GM23248 (cell line): ENCODE measurements around the gene ANGPTL4. TPM values are rescaled to one million over a fixed set of nuclear protein-coding genes. Genes with fewer than 3 reads are reported as not detected.

Source experiments
- DNase-seq: peaks from one replicate; pipeline ENCODE4 v3.0.0-alpha.2; 2015
- H2AFZ ChIP-seq: fragments of 200-600 bp; sonication (generic); 2 replicates; pipeline ENCODE4 v1.6.1; 2016; ENCODE audit warnings: antibody characterized with exemption
- H3F3A ChIP-seq: fragments of 200-600 bp; sonication (generic); 2 replicates; pipeline ENCODE4 v1.6.1; 2016; ENCODE audit warnings: mild to moderate bottlenecking, antibody characterized with exemption, mixed run types; ENCODE audit not compliant: insufficient read depth
- H3K27ac ChIP-seq: fragments of 200-600 bp; sonication (generic); 2 replicates; pipeline ENCODE4 v1.5.1; 2016; ENCODE audit warnings: mild to moderate bottlenecking
- H3K27me3 ChIP-seq: fragments of 200-600 bp; sonication (generic); replicated peaks from 2 replicates; pipeline ENCODE4 v1.6.1; 2016; ENCODE audit warnings: mild to moderate bottlenecking; ENCODE audit not compliant: insufficient read depth
- H3K36me3 ChIP-seq: fragments of 200-600 bp; sonication (generic); 2 replicates; pipeline ENCODE4 v1.6.1; 2016; ENCODE audit warnings: low read depth, mild to moderate bottlenecking
- H3K4me1 ChIP-seq: fragments of 200-600 bp; sonication (generic); 2 replicates; pipeline ENCODE4 v1.6.1; 2016; ENCODE audit warnings: mild to moderate bottlenecking; ENCODE audit not compliant: insufficient read depth
- H3K4me2 ChIP-seq: fragments of 200-600 bp; sonication (generic); one replicate; pipeline ENCODE4 v1.6.1; 2016; ENCODE audit warnings: mild to moderate bottlenecking; ENCODE audit not compliant: unreplicated experiment
- H3K4me3 ChIP-seq: fragments of 200-600 bp; sonication (generic); 2 replicates; pipeline ENCODE4 v1.5.1; 2016; ENCODE audit warnings: mild to moderate bottlenecking
- H3K79me2 ChIP-seq: fragments of 200-600 bp; sonication (generic); 2 replicates; pipeline ENCODE4 v1.6.1; 2016; ENCODE audit warnings: mild to moderate bottlenecking; ENCODE audit not compliant: insufficient read depth
- H3K9ac ChIP-seq: fragments of 200-600 bp; sonication (generic); 2 replicates; pipeline ENCODE4 v1.6.1; 2016; ENCODE audit warnings: mild to moderate bottlenecking
- H3K9me2 ChIP-seq: fragments of 200-600 bp; sonication (generic); 2 replicates; pipeline ENCODE4 v1.6.1; 2016; ENCODE audit warnings: mixed run types, mild to moderate bottlenecking, moderate library complexity; ENCODE audit not compliant: insufficient read depth
- H3K9me3 ChIP-seq: fragments of 200-600 bp; sonication (generic); one replicate; pipeline ENCODE4 v1.6.1; 2017; ENCODE audit warnings: low read depth
- H4K20me1 ChIP-seq: fragments of 200-600 bp; sonication (generic); 2 replicates; pipeline ENCODE4 v1.6.0; 2016; ENCODE audit not compliant: insufficient read depth
- EZH2 ChIP-seq: fragments of 200-600 bp; sonication (generic); IDR thresholded peaks from 2 replicates; pipeline ENCODE4 v1.6.1; 2018; ENCODE audit warnings: antibody characterized with exemption, mild to moderate bottlenecking; ENCODE audit not compliant: insufficient read depth, poor library complexity, severe bottlenecking
- EZH2phosphoT487 ChIP-seq: fragments of 200-600 bp; sonication (generic); IDR thresholded peaks from 2 replicates; pipeline ENCODE4 v1.6.1; 2018; ENCODE audit warnings: antibody characterized with exemption, moderate library complexity, mild to moderate bottlenecking, low read depth; ENCODE audit not compliant: insufficient read depth
- WGBS, 2 experiments: methylation state at CpG; one replicate each; pipeline ENCODE4 v1.1.6; 2015 to 2017; ENCODE audit warnings: low lambda C conversion rate in 2 of 2, low coverage in 1 of 2; ENCODE audit errors: missing lambda C conversion rate in 2 of 2; 5-methylcytosine and 5-hydroxymethylcytosine counted together
- in situ Hi-C: fragments of 300-500 bp; cut with MboI; formaldehyde crosslinking; loops from 2 replicates; pipeline ENCODE4 v1.15.0; 2020
- polyA plus RNA-seq: library from polyadenylated mRNA; unstranded; fragments of >200 nt; fragmentation: Nextera tagmentation; extraction: Ambion mirVana; gene quantifications from 2 replicates; pipeline ENCODE4 v1.2.1, GENCODE V29; 2016
- total RNA-seq: library from RNA; depleted of rRNA; stranded (reverse); fragments of >200 nt; shearing (Covaris generic); gene quantifications from 2 replicates; pipeline ENCODE4 v1.2.3, GENCODE V29; 2014

Gene ANGPTL4
- total and polyA plus RNA-seq, 2 experiments from 2014 or later: 13.1 to 37.9 TPM

GRCh38 chr19:8396185-8396562 lies 32.2 kb downstream of the ANGPTL4 start:
- no peaks in the 10 kb centered on the region for H3K9me3 ChIP-seq
- no peak for DNase-seq

GRCh38 chr19:8396563-8397203 lies 32.7 kb downstream of the ANGPTL4 start:
- in situ Hi-C loops: no loop called here
- H3K27ac ChIP-seq: no peak overlapping the region
- DNase-seq: peak; percentile 77

More at GRCh38 chr19:8396185-8396562, 32.2 kb downstream of the ANGPTL4 start:
- Histone ChIP-seq H3K9me2 (no peaks in the 10 kb centered on the region), H3K79me2 (peaks cover 94% of the 10 kb centered on the region), H3K4me2 (no peak overlapping the region), H3K4me1 (peaks cover 30% of the 10 kb centered on the region), H3K4me3 (no peak overlapping the region), H2AFZ (no peak overlapping the region), H3K27me3 (no peaks in the 10 kb centered on the region), H4K20me1 (no peaks in the 10 kb centered on the region; the same call in 1 of the 2 replicates), H3K27ac (no peak overlapping the region), H3F3A (peaks cover 16% of the 10 kb centered on the region), H3K36me3 (no peaks in the 10 kb centered on the region), H3K9ac (no peak overlapping the region)
- WGBS, 2 experiments: 86 to 89% methylated on average over 7 of the region's 7 CpGs
- no peak for TF ChIP-seq EZH2
- no peak for TF ChIP-seq EZH2phosphoT487
- in situ Hi-C loops: no loop called here

GRCh38 chr19:8397271-8397670 lies 33.3 kb downstream of the ANGPTL4 start:
- H3K79me2 ChIP-seq: peaks cover 83% of the 10 kb centered on the region
- H3K9me3 ChIP-seq: no peaks in the 10 kb centered on the region
- no peaks in the 10 kb centered on the region for H3K9me2 ChIP-seq
- TF ChIP-seq EZH2phosphoT487 (no peak), EZH2 (no peak)
- no peak overlapping the region for H3K4me3 ChIP-seq
- H3K9ac ChIP-seq: no peak overlapping the region
- 59% methylated on average over 7 of the region's 7 CpGs for WGBS, 2 experiments
- H3K4me2 ChIP-seq: no peak overlapping the region
- no peaks in the 10 kb centered on the region for H4K20me1 ChIP-seq
- H3K27ac ChIP-seq: no peak overlapping the region
- peaks cover 10% of the 10 kb centered on the region; the same call in 1 of the 2 replicates for H3F3A ChIP-seq
- H3K4me1 ChIP-seq: peaks cover 19% of the 10 kb centered on the region
- no peaks in the 10 kb centered on the region for H3K36me3 ChIP-seq
- no peak overlapping the region for H2AFZ ChIP-seq
- no peaks in the 10 kb centered on the region for H3K27me3 ChIP-seq
- in situ Hi-C loops: no loop called here
- DNase-seq: no peak

More at GRCh38 chr19:8396563-8397203, 32.7 kb downstream of the ANGPTL4 start:
- Histone ChIP-seq H3K4me3 (no peak overlapping the region), H4K20me1 (no peaks in the 10 kb centered on the region), H3K36me3 (no peaks in the 10 kb centered on the region), H2AFZ (no peak overlapping the region), H3F3A (peaks cover 11% of the 10 kb centered on the region), H3K9ac (no peak overlapping the region), H3K9me2 (no peaks in the 10 kb centered on the region), H3K4me2 (no peak overlapping the region), H3K27me3 (no peaks in the 10 kb centered on the region), H3K79me2 (peaks cover 89% of the 10 kb centered on the region), H3K4me1 (peaks cover 25% of the 10 kb centered on the region), H3K9me3 (no peaks in the 10 kb centered on the region)
- TF ChIP-seq EZH2phosphoT487: no peak
- no peak for TF ChIP-seq EZH2
- 37 to 63% methylated on average over 15 to 22 of the region's 22 CpGs for WGBS, 2 experiments

GRCh38 chr19:8397746-8398310 lies 33.9 kb downstream of the ANGPTL4 start:
- H3K36me3 ChIP-seq: no peaks in the 10 kb centered on the region
- no peak overlapping the region for H3K4me3 ChIP-seq
- peaks cover 77% of the 10 kb centered on the region for H3K79me2 ChIP-seq
- H3K27ac ChIP-seq: no peak overlapping the region
- no peak for DNase-seq
- no peaks in the 10 kb centered on the region for H3K9me3 ChIP-seq
- in situ Hi-C loops: no loop called here
- H3F3A ChIP-seq: peaks cover 10% of the 10 kb centered on the region; the same call in 1 of the 2 replicates
- 83 to 87% methylated on average over 10 of the region's 10 CpGs for WGBS, 2 experiments
- H4K20me1 ChIP-seq: no peaks in the 10 kb centered on the region
- no peaks in the 10 kb centered on the region for H3K9me2 ChIP-seq
- peaks cover 17% of the 10 kb centered on the region for H3K4me1 ChIP-seq
- TF ChIP-seq EZH2: no peak
- no peak for TF ChIP-seq EZH2phosphoT487
- H3K4me2 ChIP-seq: no peak overlapping the region
- H3K27me3 ChIP-seq: no peaks in the 10 kb centered on the region
- H2AFZ ChIP-seq: no peak overlapping the region
- H3K9ac ChIP-seq: no peak overlapping the region
